CD4-positive, alpha-beta T cell treated with Interleukin-6 for 4 hours (primary cell): Measurements from ENCODE around the gene SOX13.
"Not testable (repeated sequence)": the region's sequence is repeated elsewhere in the genome, so short reads cannot be mapped to it uniquely, and the experiment has no call there.

Experiments used
- DNase-seq: peaks from one replicate; pipeline ENCODE4 v3.0.0-alpha.2; 2020; ENCODE audit warnings: mixed read lengths

SOX13 gene

GRCh38 chr1:204072931-204073836, at the start of gene SOX13:
Gene SOX13, plus strand, starts transcription at chr1:204073115. Its CDS starts 39,801 bp downstream, at chr1:204112916.
- peak; percentile 26 for DNase-seq

- DNase-seq = no peak
These were observed 46.8 kb upstream of the SOX13 start for GRCh38 chr1:204025917-204026707.

GRCh38 chr1:204027446-204027845, 45.5 kb upstream of the SOX13 start:
- no peak for DNase-seq

GRCh38 chr1:204029016-204029415, 43.9 kb upstream of the SOX13 start:
- DNase-seq = no peak

- no peak for DNase-seq
These were observed 41.7 kb upstream of the SOX13 start for GRCh38 chr1:204031098-204031710.

- no peak for DNase-seq
These were observed 40.2 kb upstream of the SOX13 start for GRCh38 chr1:204032642-204033235.

GRCh38 chr1:204033306-204033705, 39.6 kb upstream of the SOX13 start:
- DNase-seq = no peak

- DNase-seq = no peak
These were observed 35.8 kb upstream of the SOX13 start for GRCh38 chr1:204036882-204037655.

- no peak for DNase-seq
These were observed 31.6 kb upstream of the SOX13 start for GRCh38 chr1:204041232-204041767.

GRCh38 chr1:204041803-204042505, 31.0 kb upstream of the SOX13 start:
- DNase-seq = no peak

- no peak for DNase-seq
These were observed 30.4 kb upstream of the SOX13 start for GRCh38 chr1:204042516-204042915.

GRCh38 chr1:204043680-204044079, 29.2 kb upstream of the SOX13 start:
- DNase-seq = no peak

- no peak for DNase-seq
These were observed 28.5 kb upstream of the SOX13 start for GRCh38 chr1:204044448-204044847.

- DNase-seq = no peak
These were observed 27.5 kb upstream of the SOX13 start for GRCh38 chr1:204045430-204045829.

GRCh38 chr1:204046346-204046745, 26.6 kb upstream of the SOX13 start:
- DNase-seq = no peak

GRCh38 chr1:204048796-204049195, 24.1 kb upstream of the SOX13 start:
- DNase-seq = not testable (repeated sequence)

- DNase-seq = no peak
These were observed 21.7 kb upstream of the SOX13 start for GRCh38 chr1:204051258-204051657.

- DNase-seq = no peak
These were observed 21.2 kb upstream of the SOX13 start for GRCh38 chr1:204051718-204052117.

GRCh38 chr1:204053893-204054292, 19.0 kb upstream of the SOX13 start:
- no peak for DNase-seq

- no peak for DNase-seq
These were observed 12.9 kb upstream of the SOX13 start for GRCh38 chr1:204059970-204060369.

- no peak for DNase-seq
These were observed 10.8 kb upstream of the SOX13 start for GRCh38 chr1:204062106-204062505.
